Left hindlimb (tissue), 1 donor: ENCODE measurements around the gene PODN.

Experiments
- DNase-seq: peaks from one replicate; pipeline ENCODE4 v3.0.0-alpha.2; 2018

Gene PODN

GRCh38 chr1:53061859-53062707, at the start of gene PODN:
TSS of gene PODN (plus strand) at chr1:53062213. CDS start at chr1:53069856, 7,643 bp downstream.
- peak; percentile 68 for DNase-seq

GRCh38 chr1:53014791-53015507, 47.1 kb upstream of the PODN start:
- peak; percentile 78 for DNase-seq

GRCh38 chr1:53015508-53015860, 46.5 kb upstream of the PODN start:
- no peak for DNase-seq

GRCh38 chr1:53016705-53017104, 45.3 kb upstream of the PODN start:
- DNase-seq = no peak

GRCh38 chr1:53020588-53020987, 41.4 kb upstream of the PODN start:
- no peak for DNase-seq

GRCh38 chr1:53022179-53022578, 39.8 kb upstream of the PODN start:
- no peak for DNase-seq

GRCh38 chr1:53023546-53023945, 38.5 kb upstream of the PODN start:
- no peak for DNase-seq

- no peak for DNase-seq
These were observed 37.9 kb upstream of the PODN start for GRCh38 chr1:53024117-53024516.

- DNase-seq = no peak
These were observed 36.8 kb upstream of the PODN start for GRCh38 chr1:53025034-53025768.

GRCh38 chr1:53025769-53026112, 36.3 kb upstream of the PODN start:
- no peak for DNase-seq

- no peak for DNase-seq
These were observed 35.8 kb upstream of the PODN start for GRCh38 chr1:53026254-53026653.

- no peak for DNase-seq
These were observed 30.3 kb upstream of the PODN start for GRCh38 chr1:53031732-53032131.

- no peak for DNase-seq
These were observed 24.9 kb upstream of the PODN start for GRCh38 chr1:53037159-53037558.

GRCh38 chr1:53038566-53038965, 23.4 kb upstream of the PODN start:
- no peak for DNase-seq

GRCh38 chr1:53043271-53043670, 18.7 kb upstream of the PODN start:
- no peak for DNase-seq

GRCh38 chr1:53044926-53045325, 17.1 kb upstream of the PODN start:
- DNase-seq = no peak

- peak; percentile 34 for DNase-seq
These were observed 15.1 kb upstream of the PODN start for GRCh38 chr1:53046930-53047329.

- no peak for DNase-seq
These were observed 14.0 kb upstream of the PODN start for GRCh38 chr1:53047737-53048736.

- peak; percentile 42 for DNase-seq
These were observed 12.9 kb upstream of the PODN start for GRCh38 chr1:53048960-53049573.

GRCh38 chr1:53049574-53049967, 12.4 kb upstream of the PODN start:
- DNase-seq = no peak

- DNase-seq = no peak
These were observed 11.7 kb upstream of the PODN start for GRCh38 chr1:53050310-53050709.

- DNase-seq = no peak
These were observed 10.3 kb upstream of the PODN start for GRCh38 chr1:53051676-53052075.
